H9 (cell line): ENCODE measurements around the gene C19orf25. TPM values are rescaled to one million over a fixed set of nuclear protein-coding genes. Genes with fewer than 3 reads are reported as not detected.

Experiments
- DNase-seq: peaks from one replicate; pipeline ENCODE4 v3.0.0-alpha.2; 2017
- H2AFZ ChIP-seq: one replicate; pipeline ENCODE4 v1.6.1; 2013; ENCODE audit warnings: mild to moderate bottlenecking, low read length, control low read depth, moderate library complexity
- H2AK5ac ChIP-seq: 2 replicates; pipeline ENCODE4 v1.6.1; 2013; ENCODE audit warnings: low read length, control low read depth, mixed read lengths; ENCODE audit not compliant: insufficient read length
- H2BK120ac ChIP-seq: one replicate; pipeline ENCODE4 v1.6.1; 2013; ENCODE audit warnings: low read depth, mild to moderate bottlenecking, low read length, control low read depth, inconsistent platforms; ENCODE audit not compliant: poor library complexity, severe bottlenecking
- H2BK12ac ChIP-seq: 2 replicates; pipeline ENCODE4 v1.6.1; 2013; ENCODE audit warnings: low read length, control low read depth, mixed read lengths, low read depth; ENCODE audit not compliant: insufficient read length
- H2BK15ac ChIP-seq: 2 replicates; pipeline ENCODE4 v1.6.1; 2013; ENCODE audit warnings: low read depth, low read length, control low read depth
- H2BK20ac ChIP-seq: one replicate; pipeline ENCODE4 v1.6.1; 2013; ENCODE audit warnings: low read depth, mild to moderate bottlenecking, low read length, control low read depth, inconsistent platforms; ENCODE audit not compliant: poor library complexity, severe bottlenecking
- H2BK5ac ChIP-seq: 2 replicates; pipeline ENCODE4 v1.6.1; 2013; ENCODE audit warnings: low read length, control low read depth, mixed read lengths; ENCODE audit not compliant: insufficient read length
- H3K14ac ChIP-seq: 2 replicates; pipeline ENCODE4 v1.6.1; 2013; ENCODE audit warnings: low read length, control low read depth; ENCODE audit not compliant: insufficient read depth
- H3K18ac ChIP-seq: 2 replicates; pipeline ENCODE4 v1.6.1; 2013; ENCODE audit warnings: low read depth, mild to moderate bottlenecking, mixed read lengths, low read length, control low read depth; ENCODE audit not compliant: insufficient read length
- H3K23ac ChIP-seq: 2 replicates; pipeline ENCODE4 v1.6.1; 2013; ENCODE audit warnings: low read length, control low read depth, mixed read lengths, low read depth; ENCODE audit not compliant: insufficient read length
- H3K23me2 ChIP-seq: 2 replicates; pipeline ENCODE4 v1.6.1; 2013; ENCODE audit warnings: low read depth, mild to moderate bottlenecking, mixed read lengths, low read length, control low read depth; ENCODE audit not compliant: insufficient read length, poor library complexity, severe bottlenecking
- H3K27ac ChIP-seq: 2 replicates; pipeline ENCODE4 v1.5.1; 2013; ENCODE audit warnings: low read length, control low read depth, mixed read lengths, low read depth; ENCODE audit not compliant: insufficient read length
- H3K27me3 ChIP-seq: 2 replicates; pipeline ENCODE4 v1.6.1; 2013; ENCODE audit warnings: low read length, control low read depth, inconsistent platforms; ENCODE audit not compliant: insufficient read depth
- H3K4ac ChIP-seq: 2 replicates; pipeline ENCODE4 v1.6.1; 2013; ENCODE audit warnings: low read depth, mild to moderate bottlenecking, control low read depth, inconsistent platforms, low read length, moderate library complexity
- H3K4me1 ChIP-seq: 2 replicates; pipeline ENCODE4 v1.6.1; 2013; ENCODE audit warnings: low read length, control low read depth, inconsistent platforms; ENCODE audit not compliant: insufficient read depth
- H3K4me2 ChIP-seq: 2 replicates; pipeline ENCODE4 v1.6.1; 2013; ENCODE audit warnings: low read length, control low read depth, mixed read lengths; ENCODE audit not compliant: insufficient read length, insufficient read depth
- H3K56ac ChIP-seq: 2 replicates; pipeline ENCODE4 v1.6.1; 2013; ENCODE audit warnings: low read depth, mild to moderate bottlenecking, mixed read lengths, low read length, control low read depth; ENCODE audit not compliant: insufficient read length
- H3K79me1 ChIP-seq: 2 replicates; pipeline ENCODE4 v1.6.1; 2013; ENCODE audit warnings: low read depth, mild to moderate bottlenecking, moderate library complexity, low read length, control low read depth, inconsistent platforms; ENCODE audit not compliant: insufficient read depth, poor library complexity, severe bottlenecking
- H3K79me2 ChIP-seq: 2 replicates; pipeline ENCODE4 v1.6.1; 2013; ENCODE audit warnings: low read length, control low read depth, inconsistent platforms; ENCODE audit not compliant: insufficient read depth
- H3K9ac ChIP-seq: 2 replicates; pipeline ENCODE4 v1.6.1; 2013; ENCODE audit warnings: low read length, control low read depth, mixed read lengths; ENCODE audit not compliant: insufficient read length; ENCODE audit errors: extremely low read depth
- H3K9me3 ChIP-seq: one replicate; pipeline ENCODE4 v1.6.1; 2013; ENCODE audit warnings: low read depth, low read length, inconsistent platforms; ENCODE audit not compliant: control insufficient read depth
- H3T11ph ChIP-seq: one replicate; pipeline ENCODE4 v1.6.1; 2013; ENCODE audit warnings: mild to moderate bottlenecking, low read length, control low read depth, inconsistent platforms
- H4K20me1 ChIP-seq: one replicate; pipeline ENCODE4 v1.6.1; 2013; ENCODE audit not compliant: control insufficient read depth, insufficient read length, insufficient read depth
- H4K5ac ChIP-seq: 2 replicates; pipeline ENCODE4 v1.6.1; 2013; ENCODE audit warnings: low read depth, mild to moderate bottlenecking, mixed read lengths, low read length, control low read depth; ENCODE audit not compliant: insufficient read length
- H4K8ac ChIP-seq: replicated peaks from 2 replicates; pipeline ENCODE4 v1.6.1; 2013; ENCODE audit warnings: low read length, control low read depth, mixed read lengths, low read depth; ENCODE audit not compliant: insufficient read length
- H4K91ac ChIP-seq: 2 replicates; pipeline ENCODE4 v1.6.1; 2013; ENCODE audit warnings: low read depth, mild to moderate bottlenecking, moderate library complexity, mixed read lengths, low read length, control low read depth; ENCODE audit not compliant: insufficient read length
- H3K27ac Mint-ChIP-seq, 3 experiments: 2 replicates in 2 of 3; 3 replicates in 1 of 3; pipeline ENCODE4 v1.8.0; 2020 to 2021; ENCODE audit warnings: mixed read lengths in 3 of 3, mild to moderate bottlenecking in 1 of 3, moderate library complexity in 1 of 3
- H3K27me3 Mint-ChIP-seq: 2 replicates; pipeline ENCODE4 v1.8.0; 2021; ENCODE audit warnings: low read depth, mild to moderate bottlenecking, moderate library complexity, mixed read lengths
- H3K36me3 Mint-ChIP-seq, 3 experiments: 2 replicates in 2 of 3; 3 replicates in 1 of 3; pipeline ENCODE4 v1.8.0; 2020 to 2021; ENCODE audit warnings: low read depth in 3 of 3, mixed read lengths in 3 of 3; ENCODE audit not compliant: insufficient read depth in 1 of 3
- H3K4me1 Mint-ChIP-seq, 2 experiments: 2 replicates each; pipeline ENCODE4 v1.8.0; 2020; ENCODE audit warnings: mixed read lengths in 2 of 2
- H3K4me3 Mint-ChIP-seq, 2 experiments: 2 replicates in 1 of 2; 3 replicates in 1 of 2; pipeline ENCODE4 v1.8.0; 2020 to 2021; ENCODE audit warnings: mild to moderate bottlenecking in 2 of 2, mixed read lengths in 2 of 2, moderate library complexity in 1 of 2
- H3K9me3 Mint-ChIP-seq, 2 experiments: 2 replicates in 1 of 2; 3 replicates in 1 of 2; pipeline ENCODE4 v1.8.0; 2020; ENCODE audit warnings: mild to moderate bottlenecking in 2 of 2, mixed read lengths in 2 of 2, moderate library complexity in 1 of 2
- WGBS: extraction: QIAGEN DNeasy Blood & Tissue Kit; methylation state at CpG from one replicate; pipeline ENCODE4 v1.1.7; 2013; ENCODE audit warnings: missing lambda C conversion rate, low lambda C conversion rate, mixed read lengths; ENCODE audit not compliant: insufficient read length; ENCODE audit errors: extremely low coverage; 5-methylcytosine and 5-hydroxymethylcytosine counted together
- total RNA-seq: library from RNA; stranded (reverse); gene quantifications from 2 replicates; pipeline ENCODE4 v1.2.1, GENCODE V29; 2021
- TF ChIP-seq, protein P1 (sequence below): fragments of 200-600 bp; sonication (generic); conservative IDR thresholded peaks from 3 replicates; pipeline ENCODE4 v1.8.0; 2021; ENCODE audit warnings: antibody characterized with exemption, mild to moderate bottlenecking

The C19orf25 gene
- total RNA-seq, 1 experiment from 2014 or later: 36.8 TPM

DNA sequence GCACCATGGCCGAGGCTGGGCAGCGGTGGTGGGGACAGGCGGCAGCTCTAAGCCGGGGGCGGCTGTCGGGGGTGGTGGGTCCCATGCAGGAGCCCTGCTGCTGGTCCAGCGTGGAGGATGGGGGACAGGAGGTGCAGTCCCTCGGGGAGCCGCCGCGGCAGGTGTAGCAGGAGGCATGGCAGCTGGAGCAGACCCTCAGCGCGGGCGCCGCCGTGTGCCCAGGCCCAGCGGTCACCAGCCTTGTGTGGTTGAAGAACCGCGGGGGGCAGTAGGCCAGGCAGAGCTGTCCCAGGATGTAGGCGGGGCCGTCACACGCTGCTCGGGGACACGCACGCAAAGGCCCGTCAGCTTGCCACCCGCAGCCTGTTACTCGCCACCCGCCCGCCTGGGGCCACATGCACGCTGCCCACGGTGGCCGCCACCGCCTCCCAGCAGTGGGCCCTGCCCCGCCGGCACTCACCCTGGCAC, 2.9 kb upstream of the C19orf25 start:
- Mint-ChIP-seq H3K27ac (no peak overlapping the region), H3K9me3 (no peaks in the 10 kb centered on the region), H3K4me1 (peaks cover 0 to 9% of the 10 kb centered on the region in 2 experiments; a peak in 2 of 4 replicates), H3K27me3 (no peaks in the 10 kb centered on the region; the same call in 1 of the 2 replicates), H3K36me3 (peaks cover 5 to 10% (median 7%) of the 10 kb centered on the region in 3 experiments; a peak in 6 of 7 replicates), H3K4me3 (no peak overlapping the region)
- Histone ChIP-seq H2BK15ac (no peak overlapping the region), H3K27ac (no peak overlapping the region), H3K23ac (no peak overlapping the region), H3K14ac (no peak overlapping the region; the same call in 1 of the 2 replicates), H3K56ac (no peak overlapping the region), H2AK5ac (no peak overlapping the region), H3K27me3 (no peaks in the 10 kb centered on the region), H2BK5ac (no peak overlapping the region), H3K4ac (no peak overlapping the region), H2BK20ac (no peak overlapping the region), H2AFZ (no peak overlapping the region), H3K18ac (no peak overlapping the region), H4K8ac (no peak overlapping the region), H2BK120ac (no peak overlapping the region), H4K91ac (no peak overlapping the region), H3K4me1 (no peaks in the 10 kb centered on the region), H4K20me1 (no peaks in the 10 kb centered on the region), H3K79me2 (no peaks in the 10 kb centered on the region), H4K5ac (no peak overlapping the region), H3K79me1 (no peaks in the 10 kb centered on the region), H3K23me2 (peaks cover 3% of the 10 kb centered on the region), H3T11ph (no peak overlapping the region), H3K4me2 (no peak overlapping the region), H3K9me3 (no peaks in the 10 kb centered on the region), H2BK12ac (no peak overlapping the region), H3K9ac (no peak overlapping the region)
- TF ChIP-seq, protein P1, sequence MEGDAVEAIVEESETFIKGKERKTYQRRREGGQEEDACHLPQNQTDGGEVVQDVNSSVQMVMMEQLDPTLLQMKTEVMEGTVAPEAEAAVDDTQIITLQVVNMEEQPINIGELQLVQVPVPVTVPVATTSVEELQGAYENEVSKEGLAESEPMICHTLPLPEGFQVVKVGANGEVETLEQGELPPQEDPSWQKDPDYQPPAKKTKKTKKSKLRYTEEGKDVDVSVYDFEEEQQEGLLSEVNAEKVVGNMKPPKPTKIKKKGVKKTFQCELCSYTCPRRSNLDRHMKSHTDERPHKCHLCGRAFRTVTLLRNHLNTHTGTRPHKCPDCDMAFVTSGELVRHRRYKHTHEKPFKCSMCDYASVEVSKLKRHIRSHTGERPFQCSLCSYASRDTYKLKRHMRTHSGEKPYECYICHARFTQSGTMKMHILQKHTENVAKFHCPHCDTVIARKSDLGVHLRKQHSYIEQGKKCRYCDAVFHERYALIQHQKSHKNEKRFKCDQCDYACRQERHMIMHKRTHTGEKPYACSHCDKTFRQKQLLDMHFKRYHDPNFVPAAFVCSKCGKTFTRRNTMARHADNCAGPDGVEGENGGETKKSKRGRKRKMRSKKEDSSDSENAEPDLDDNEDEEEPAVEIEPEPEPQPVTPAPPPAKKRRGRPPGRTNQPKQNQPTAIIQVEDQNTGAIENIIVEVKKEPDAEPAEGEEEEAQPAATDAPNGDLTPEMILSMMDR: no peak
- no peak for DNase-seq
- no CpG with 5 or more reads among the region's 36 CpGs for WGBS
